ENCODE measurements around the gene CFC1B.
"Not testable (repeated sequence)": the region's sequence is repeated elsewhere in the genome, so short reads cannot be mapped to it uniquely, and the experiment has no call there.

Gene CFC1B

GRCh38 chr2:130571929-130572328 lies 50.9 kb downstream of the CFC1B start:
- not testable (repeated sequence) for DNase-seq

GRCh38 chr2:130574230-130574629 lies 53.2 kb downstream of the CFC1B start:
- not testable (repeated sequence) for DNase-seq

GRCh38 chr2:130576209-130576784 lies 55.3 kb downstream of the CFC1B start:
- DNase-seq = not testable (repeated sequence)

GRCh38 chr2:130577559-130577958 lies 56.5 kb downstream of the CFC1B start:
- DNase-seq = not testable (repeated sequence)

Data from hematopoietic multipotent progenitor cell treated with erythropoietin and hydrocortisone succinate and interleukin-3 and kit ligand, for 4 days (in vitro differentiated cells).